Stimulated activated CD8-positive, alpha-beta memory T cell treated with anti-CD3 and anti-CD28 coated beads, Interleukin-15, amount 100 ng/mL, for 48 hours (primary cell): ENCODE measurements around the gene CCL25.
A peak's percentile ranks its signal among the peaks of the same experiment; 100 is the strongest.
"Not testable (repeated sequence)": the region's sequence is repeated elsewhere in the genome, so short reads cannot be mapped to it uniquely, and the experiment has no call there.

Source experiments
- DNase-seq, 2 donors: peaks; one replicate each; pipeline ENCODE4 v3.0.0-alpha.2; 2020; ENCODE audit warnings: low read depth in 2 of 2

The CCL25 gene, protein sequence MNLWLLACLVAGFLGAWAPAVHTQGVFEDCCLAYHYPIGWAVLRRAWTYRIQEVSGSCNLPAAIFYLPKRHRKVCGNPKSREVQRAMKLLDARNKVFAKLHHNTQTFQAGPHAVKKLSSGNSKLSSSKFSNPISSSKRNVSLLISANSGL

DNA sequence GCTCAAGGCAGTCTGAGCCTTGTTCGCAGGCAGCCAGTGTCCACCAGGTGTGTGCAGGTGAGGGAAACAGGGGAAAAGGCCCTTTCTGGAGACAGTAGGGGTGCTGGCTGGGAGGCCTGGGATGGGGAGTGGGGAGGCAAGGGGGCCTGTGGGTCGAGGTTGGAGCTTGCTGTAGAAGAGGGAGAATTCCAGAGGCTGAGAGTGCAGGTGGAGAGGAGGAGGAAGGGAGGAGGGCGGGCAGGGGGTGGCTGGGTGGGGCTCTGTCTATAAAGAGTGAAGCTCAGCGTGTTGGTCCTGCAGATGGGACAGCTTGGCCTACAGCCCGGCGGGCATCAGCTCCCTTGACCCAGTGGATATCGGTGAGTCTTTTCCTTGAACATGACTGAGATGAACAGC, at the start of gene CCL25:
Gene CCL25, plus strand, starts transcription at position 297 of the 396 bp plus-strand sequence. CDS start 290 bp downstream, outside the sequence.
- DNase-seq: no peak

DNA sequence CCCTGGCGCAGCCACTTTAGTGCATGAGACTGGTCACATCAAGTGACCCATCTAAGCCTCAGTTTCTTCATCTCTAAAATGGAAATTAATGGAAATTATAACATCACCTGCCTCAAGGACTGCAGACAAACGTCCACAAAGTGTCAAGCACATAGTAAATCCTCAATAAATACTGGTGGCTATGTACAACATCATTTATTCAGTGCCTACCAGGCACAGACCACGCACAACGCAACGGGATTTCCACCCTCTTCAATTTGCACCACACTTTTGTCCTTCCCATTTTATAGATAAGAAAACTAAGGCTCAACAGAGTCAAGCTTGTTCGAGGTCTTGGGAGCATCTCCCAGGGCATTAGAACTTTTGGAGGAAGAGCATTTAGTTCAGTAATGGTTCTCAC, 48.6 kb upstream of the CCL25 start:
- DNase-seq: no peak

DNA sequence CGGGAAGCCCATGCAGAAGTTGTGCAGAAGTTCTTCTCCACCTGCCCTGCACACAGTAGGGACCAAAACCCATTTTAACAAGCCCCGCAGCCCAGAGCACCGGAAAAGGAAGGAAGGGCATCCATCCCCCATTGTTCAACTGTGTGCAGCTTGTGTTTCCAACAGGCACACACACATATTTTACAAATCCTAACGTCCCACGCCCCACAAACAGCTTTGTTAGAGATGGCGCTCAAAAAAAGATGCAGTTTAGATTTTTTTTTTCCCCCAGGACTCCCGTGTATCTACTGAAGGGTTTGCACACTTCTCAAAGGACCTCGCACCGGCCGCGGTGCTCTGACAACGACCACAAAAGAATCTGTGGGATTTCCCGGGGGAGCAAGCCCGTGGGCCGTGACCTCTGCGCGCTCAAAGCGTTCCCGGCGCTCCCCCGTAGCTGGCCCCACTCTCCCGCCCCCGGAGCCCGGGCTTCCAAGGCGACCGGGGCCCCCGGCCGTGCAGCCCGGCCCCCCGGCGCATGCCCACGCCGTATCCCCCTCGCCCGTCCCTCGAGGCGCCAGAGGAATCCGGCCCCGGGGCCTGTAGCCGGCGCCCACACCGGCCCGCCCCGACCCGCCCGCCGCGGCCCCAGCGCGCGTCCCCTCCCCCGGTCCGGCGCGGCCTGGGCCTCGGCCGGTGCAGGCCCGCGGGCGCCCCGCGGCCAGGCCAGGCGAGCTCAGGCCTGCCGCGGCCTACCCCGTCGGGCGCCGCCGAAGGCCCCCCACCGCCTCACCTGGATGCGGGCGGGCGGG, 47.6 kb upstream of the CCL25 start:
- peak in 1 of 2 donors; percentile 6 for DNase-seq

DNA sequence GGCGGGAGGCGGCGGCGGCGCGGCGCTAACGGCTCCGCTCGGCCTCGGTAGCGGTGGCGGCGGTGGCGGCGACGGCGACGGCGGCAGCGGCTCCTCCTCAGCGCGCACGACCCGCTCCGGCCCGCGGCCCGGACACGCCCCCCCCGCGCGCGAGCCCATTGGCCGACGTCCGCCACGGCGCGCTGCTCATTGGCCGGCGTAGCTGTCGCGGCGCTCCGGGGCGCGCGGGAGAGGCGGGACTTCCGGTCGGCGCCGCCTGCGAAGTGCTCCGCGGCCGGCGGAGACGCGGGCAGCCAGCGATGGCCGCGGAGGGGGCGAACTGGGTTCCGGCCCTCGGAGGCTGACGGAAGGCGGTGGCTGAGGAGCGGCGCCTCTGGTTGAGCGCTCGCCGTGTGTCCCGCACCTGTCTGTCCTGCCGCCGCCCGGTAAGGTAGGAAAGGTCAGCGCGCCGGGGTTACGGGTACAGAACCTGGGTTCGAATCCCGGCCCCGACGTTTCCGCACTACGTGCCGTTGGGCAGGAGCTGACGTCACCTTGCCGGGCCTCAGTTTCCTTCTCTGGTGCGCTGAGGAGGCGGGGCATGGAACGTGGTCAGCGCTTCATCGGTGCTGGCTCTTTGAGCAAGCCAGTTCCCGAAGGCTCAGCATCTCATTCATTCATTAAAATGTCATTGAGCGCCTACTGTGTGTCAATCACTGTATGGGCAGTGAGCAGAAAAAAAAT, 46.9 kb upstream of the CCL25 start, which contains the start of gene ELAVL1:
Gene ELAVL1, minus strand, starts transcription at position 108 of the 723 bp plus-strand sequence. CDS start 13,826 bp downstream, outside the sequence.
- DNase-seq: peak; percentile 89 to 90

DNA sequence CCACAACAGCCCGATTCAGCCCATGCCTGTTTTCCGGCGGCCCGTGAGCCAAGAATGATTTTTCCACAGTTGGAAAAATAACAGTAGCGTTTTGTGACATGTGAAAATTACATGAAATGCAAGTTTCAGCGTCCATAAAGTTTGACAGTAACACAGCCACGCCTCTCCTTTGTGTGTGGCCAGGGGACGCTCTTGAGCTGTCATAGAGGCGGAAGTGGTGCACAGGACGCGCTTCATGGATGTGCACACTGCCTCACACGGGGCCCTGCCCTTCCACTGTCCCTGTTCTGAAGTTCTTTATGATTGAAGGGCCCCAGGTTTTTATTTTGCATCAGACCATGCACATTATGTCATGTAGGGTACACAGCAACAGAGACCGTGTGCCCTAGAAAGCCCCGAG, 34.8 kb upstream of the CCL25 start:
- no peak for DNase-seq

DNA sequence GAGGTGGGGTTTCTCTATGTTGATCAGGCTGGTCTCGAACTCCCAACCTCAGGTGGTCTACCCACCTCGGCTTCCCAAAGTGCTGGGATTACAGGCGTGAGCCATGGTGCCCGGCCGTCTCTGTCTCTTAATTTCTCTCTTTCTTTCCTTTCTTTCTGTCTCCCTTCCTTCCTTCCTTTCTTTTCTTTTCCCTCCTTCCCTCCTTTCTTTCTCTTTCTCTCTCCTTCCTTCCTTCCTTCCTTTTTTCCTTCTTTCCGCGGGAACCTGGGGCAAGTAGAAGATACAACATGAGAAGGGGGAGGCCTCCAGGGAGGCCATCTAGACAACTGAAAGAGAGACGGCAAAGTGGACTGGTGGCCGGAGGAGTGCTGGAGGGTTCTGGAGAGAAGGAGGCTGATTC, 31.9 kb upstream of the CCL25 start:
- no peak for DNase-seq

DNA sequence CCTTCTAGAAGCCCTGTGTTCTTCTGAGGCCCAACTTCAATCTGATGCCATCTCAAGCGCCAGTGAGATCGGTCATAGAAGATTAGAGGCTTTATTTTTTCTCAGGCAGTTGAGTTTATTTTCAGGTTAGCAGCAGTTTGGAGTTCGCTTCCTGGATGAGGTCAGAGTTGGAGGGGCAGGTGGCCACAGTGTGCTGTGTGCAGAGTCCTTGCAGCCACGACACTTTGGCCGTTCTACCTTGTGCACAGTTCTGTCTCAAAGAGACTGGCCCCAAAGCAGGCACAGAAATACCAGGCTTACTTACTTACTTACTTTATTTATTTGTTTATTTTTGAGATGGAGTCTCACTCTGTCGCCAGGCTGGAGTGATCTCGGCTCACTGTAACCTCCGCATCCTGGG, 31.2 kb upstream of the CCL25 start:
- no peak for DNase-seq

DNA sequence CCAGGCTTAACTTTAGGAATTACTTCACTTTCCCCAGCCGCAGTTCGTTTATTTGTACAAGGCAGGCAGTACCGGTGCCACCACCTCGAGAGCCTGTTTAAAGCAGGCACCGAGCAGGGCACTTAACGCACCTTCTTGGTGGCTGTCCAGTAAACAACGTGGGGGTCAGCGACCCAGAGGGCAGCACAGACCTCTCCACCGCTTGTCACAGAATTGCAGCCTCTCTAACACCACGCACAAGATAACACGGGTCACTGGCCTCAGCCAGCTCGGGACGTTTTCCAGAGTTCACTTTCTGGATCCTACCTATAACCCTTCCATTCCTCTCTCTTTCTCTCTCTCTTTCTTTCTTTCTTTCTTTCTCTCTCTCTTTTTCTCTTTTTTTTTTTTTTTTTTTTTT, 30.3 kb upstream of the CCL25 start:
- no peak for DNase-seq

DNA sequence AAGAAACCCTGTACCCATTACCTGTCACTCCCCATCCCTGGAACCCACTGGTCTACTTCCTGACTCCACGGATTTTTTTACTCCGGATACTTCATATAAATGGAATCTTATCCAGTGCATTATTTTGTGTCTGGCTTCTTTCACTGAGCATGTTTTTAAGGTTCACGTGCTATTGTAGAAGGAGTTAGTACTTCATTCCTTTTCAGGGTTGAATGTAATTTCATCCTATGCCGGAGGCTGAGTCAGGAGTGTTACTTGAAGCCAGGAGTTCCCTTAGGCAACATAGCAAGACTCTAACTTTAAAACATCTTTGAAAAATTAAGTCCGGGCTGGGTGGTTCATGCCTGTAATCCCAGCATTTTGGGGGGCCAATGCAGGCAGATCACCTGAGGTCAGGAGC, 29.2 kb upstream of the CCL25 start:
- DNase-seq: no peak

DNA sequence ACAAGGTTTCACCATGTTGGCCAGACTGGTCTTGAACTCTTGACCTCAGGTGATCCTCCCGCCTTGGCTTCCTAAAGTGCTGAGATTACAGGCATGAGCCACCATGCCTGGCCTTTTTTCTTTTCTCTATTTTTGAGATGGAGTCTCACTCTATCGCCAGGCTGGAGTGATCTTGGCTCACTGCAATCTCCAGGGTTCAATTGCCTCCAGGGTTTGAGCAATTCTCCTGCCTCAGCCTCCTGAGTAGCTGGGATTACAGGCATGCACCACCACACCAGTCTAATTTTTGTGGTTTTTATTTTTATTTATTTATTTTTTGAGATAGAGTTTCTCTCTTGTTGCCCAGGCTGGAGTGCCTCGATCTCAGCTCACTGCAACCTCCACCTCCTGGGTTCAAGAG, 28.3 kb upstream of the CCL25 start:
- not testable (repeated sequence) for DNase-seq

DNA sequence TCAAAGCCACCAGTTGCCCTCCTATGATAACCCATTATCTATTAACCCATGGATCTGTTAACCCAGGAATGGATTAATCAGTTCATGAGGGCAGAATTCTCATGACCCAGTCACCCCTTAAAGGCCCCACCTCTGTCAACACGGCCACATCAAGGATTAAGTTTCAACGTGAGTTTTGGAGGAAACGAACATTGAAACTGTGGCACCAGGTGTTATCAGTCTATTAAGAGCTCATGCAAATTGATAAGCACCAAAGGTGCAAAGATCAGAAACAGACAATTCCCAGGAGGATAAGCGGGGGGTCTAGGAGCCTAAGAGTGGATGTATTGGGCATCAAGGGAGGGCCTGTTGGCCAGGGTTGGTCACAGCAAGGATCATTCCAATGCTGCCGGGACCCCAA, 27.2 kb upstream of the CCL25 start:
- DNase-seq: no peak

DNA sequence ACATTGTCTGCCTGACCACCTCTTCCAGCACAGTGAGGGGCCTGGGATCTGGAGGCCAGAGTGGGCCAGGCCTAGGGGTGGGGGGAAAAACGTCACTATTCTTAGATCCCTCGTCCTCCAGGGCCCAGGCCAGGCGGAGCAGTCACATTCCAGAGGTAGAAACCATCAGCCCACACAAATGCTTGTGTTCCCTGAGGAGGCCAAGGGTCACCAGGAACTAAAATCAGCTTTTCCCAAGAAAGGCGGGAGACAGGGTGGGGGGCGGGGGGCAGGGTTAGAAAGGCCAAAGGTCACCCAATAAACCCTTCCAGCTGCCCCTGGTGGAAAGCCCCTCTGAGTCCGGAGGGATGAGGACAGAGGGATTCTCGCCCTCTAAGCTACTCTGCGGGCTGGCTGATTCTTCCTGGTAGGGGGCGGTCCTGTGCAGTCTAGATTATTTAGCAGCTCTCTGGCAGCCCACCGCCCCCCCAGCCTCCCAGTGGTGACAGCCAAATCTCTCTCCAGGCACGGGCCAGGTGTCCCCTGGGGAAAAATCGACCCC, 23.5 kb upstream of the CCL25 start:
- DNase-seq: no peak

DNA sequence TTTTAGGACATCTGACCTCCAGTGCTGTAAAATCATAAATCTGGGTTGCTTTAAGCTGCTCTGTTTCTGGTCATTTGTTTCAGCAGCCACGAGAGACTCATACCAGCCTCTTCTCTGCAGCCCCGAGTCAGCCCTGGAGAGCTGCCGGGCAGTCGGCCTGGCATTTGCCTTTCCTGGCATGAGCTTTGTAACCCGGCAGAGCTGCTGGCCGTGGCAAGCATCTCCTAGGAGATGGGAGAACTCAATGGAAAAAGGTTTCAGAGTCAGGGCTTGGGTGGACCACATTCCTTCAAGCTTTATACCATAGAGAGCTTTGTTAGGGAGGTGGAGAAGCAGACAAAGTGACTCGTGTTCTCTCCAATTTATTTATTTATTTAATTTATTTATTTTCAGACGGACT, 21.6 kb upstream of the CCL25 start:
- DNase-seq: no peak

DNA sequence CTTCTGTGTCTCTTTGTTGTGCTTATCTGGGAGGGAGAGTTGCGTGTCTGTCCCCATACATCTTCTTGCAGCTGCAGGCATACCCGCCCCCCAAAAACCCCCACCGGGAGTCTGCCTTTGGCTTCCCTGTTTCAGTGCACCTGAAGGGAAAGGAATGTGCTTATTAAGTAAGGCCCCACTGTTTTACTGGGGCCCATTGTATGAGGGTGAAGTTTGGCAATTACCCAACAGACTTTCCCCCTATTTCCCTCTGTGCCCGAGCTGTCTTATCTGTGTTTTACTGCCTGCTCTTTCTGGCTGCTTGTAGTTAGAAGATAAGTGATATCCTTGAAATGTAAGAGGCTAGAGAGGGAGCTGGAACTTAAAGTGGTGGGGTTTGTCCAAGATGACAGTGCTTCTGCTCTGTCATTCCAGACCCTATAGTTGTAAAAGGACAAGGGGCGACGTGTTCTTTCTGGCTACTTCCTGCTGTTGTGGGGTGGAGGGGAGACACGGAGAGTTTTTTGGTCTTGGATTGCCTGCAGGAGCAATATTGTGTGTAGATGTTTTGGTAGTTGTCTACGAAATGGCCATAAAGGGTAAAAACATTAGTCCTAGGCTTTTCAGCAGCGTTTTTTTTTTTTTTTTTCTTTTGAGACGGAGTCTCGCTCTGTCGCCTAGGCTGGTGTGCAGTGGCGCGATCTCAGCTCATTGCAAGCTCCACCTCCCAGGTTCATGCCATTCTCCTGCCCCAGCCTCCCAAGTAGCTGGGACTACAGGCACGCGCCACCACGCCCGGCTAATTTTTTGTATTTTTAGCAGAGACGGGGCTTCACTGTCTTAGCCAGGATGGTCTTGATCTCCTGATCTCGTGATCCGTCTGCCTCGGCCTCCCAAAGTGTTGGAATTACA, 19.0 kb upstream of the CCL25 start:
- not testable (repeated sequence) for DNase-seq

DNA sequence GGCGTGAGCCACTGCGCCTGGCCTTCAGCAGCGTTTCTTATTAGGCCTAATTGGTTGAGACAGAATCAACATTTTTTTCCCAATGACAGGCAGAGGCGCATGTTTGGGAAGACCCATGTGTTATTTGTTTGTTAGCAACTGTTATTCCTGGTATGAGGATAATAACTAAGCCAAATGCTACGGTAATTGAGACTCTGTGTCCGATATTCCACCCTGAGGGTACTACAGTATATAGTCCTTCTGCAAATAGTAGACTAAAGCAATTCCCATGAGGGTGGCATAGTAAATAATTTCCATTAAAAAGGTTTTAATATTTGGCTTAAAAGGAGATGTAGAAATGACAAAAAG, 18.4 kb upstream of the CCL25 start:
- no peak for DNase-seq

DNA sequence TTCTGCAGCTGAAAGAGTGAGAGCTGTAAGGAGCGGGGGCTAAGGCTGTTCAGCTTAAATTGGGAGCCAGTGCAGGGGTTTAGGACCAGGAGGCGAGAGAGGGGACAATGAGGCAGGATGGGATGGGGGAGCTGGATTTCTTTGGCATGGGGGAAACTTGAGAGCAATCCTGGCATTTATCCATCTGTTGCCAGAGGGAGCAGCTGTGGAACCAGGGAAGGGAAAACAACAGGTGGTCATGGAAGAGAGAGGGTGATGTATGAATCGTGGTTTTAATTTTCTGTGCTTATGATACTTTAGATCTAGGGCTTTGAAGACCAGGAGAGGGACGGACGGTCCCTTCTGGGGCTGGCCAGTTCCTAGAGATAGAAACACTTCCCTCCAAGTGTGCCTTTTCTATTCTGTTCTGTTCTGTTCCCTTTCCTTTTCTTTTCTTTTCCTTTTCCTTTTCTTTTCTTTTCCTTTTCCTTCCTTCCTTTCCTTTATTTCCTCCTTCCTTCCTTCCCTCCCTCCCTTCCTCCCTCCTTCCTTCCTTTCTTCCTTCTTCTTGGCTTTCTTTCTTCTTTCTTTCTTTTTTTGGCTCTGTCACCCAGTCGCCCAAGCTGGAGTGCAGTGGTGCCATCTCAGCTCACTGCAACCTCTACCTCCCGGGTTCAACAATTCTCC, 16.0 kb upstream of the CCL25 start:
- no peak for DNase-seq

DNA sequence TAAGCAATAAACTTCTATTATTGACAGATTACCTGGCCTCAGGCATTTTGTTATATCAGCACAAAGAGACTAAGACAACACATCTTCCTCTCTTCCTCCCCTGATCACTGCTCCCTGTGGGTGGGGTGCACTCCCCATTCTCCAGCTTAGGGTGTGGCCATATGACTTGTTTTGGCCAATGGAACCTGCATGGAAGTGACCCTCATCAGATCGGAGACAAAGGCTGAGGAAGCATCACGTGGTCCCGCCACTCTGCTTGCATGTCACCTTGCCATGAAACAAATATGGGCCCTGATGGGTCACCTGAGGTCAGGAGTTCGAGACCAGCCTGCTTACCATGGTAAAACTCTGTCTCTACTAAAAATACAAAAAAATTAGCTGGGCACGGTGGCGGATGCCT, 13.7 kb upstream of the CCL25 start:
- DNase-seq: no peak

DNA sequence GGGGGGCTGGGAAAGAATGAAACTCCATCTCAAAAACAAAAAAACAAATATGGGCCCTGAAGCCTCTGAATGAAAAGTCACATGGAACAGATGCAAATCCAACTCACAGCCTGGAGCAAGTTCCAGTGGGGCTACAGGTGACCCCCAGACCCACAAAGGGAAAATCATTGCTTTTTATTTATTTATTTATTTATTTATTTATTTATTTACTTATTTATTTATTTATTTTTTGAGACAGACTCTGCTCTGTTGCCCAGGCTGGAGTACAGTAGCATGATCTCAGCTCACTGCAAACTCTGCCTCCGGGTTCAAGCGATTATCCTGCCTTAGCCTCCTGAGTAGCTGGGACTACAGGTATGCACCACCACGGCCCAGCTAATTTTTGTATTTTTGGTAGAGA, 13.3 kb upstream of the CCL25 start:
- DNase-seq: no peak

DNA sequence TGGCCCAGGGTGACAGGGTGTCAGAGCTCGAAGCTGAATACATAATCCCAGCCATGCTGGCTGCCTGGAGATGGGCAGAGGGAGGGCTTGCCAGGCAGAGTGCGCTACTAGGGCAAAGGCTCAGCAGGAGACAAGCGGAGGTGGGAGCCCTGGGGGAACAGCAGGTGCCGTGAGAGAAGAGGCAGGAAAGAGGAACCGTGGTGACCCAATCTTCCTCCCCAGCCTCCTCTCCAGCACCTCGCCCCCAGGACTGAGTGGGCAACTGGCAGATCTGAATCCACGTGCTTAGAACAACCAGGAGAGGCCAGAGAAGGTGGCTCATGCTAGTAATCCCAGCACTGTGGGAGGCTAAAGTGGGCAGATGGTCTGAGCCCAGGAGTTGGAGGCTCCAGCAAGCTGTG, 11.0 kb upstream of the CCL25 start:
- DNase-seq: no peak

DNA sequence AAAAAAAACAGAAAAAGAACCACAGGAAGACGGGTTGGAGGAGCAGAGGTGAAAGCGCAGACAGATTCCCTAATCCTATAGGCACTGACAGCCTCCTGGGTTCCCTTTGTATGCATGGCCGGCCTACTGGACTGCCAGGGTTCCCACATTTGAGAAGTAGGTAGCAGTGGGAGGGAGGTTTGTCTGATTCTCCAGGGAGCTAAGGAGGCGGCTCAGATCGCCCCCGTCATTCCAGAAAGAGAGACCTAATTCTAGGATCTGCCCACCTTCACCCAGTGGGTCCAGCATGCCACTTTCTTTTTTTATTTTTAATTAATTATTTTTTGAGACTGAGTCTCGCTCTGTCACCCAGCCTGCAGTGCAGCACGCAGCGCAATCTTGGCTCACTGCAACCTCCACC, 9.7 kb upstream of the CCL25 start:
- no peak for DNase-seq

DNA sequence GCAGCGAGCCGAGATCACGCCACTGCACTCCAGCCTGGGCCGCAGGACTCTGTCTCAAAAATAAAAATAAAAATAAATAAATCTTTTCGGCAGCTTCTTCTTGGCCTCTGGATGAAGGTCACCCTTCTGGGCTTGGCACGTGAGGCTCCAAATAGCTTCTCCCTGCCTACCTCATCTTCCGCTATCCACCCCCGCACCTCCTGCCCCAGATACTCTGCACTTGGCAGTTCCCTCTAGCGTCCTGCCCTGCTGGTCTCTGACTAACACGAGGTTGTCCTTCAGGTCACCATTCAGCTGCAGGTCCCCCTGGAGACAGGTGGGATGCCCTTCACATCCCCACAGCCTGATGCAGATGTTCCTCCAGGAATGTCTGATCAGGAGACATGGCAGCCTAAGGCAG, 8.5 kb upstream of the CCL25 start:
- no peak for DNase-seq
